GM21825 (cell line): ENCODE data around the gene ERCC5.
A peak's percentile ranks its signal among the peaks of the same experiment; 100 is the strongest.

Experiments
- ATAC-seq: cut with Tn5 transposase; IDR thresholded peaks from one replicate; pipeline ENCODE4 v1.9.1; 2021; ENCODE audit warnings: mild to moderate bottlenecking, moderate library complexity; ENCODE audit not compliant: unreplicated experiment

ERCC5 gene

GRCh38 chr13:102839462-102839861 lies 6.4 kb upstream of the ERCC5 start:
- ATAC-seq = no peak

- ATAC-seq = peak; percentile 16
Measured at GRCh38 chr13:102845289-102845629, 573 bp upstream of the ERCC5 start.

- ATAC-seq = peak; percentile 32
Measured at GRCh38 chr13:102846261-102847015, 606 bp downstream of the ERCC5 start.

- ATAC-seq = no peak
Measured at GRCh38 chr13:102847272-102848234, 1.7 kb downstream of the ERCC5 start.

GRCh38 chr13:102848956-102849355 lies 3.1 kb downstream of the ERCC5 start:
- ATAC-seq = no peak

GRCh38 chr13:102852556-102852955 lies 6.7 kb downstream of the ERCC5 start:
- ATAC-seq = no peak

- peak; percentile 72 for ATAC-seq
Measured at GRCh38 chr13:102854675-102855074, 8.8 kb downstream of the ERCC5 start.

GRCh38 chr13:102856557-102856956 lies 10.7 kb downstream of the ERCC5 start:
- ATAC-seq = no peak

- no peak for ATAC-seq
Measured at GRCh38 chr13:102862624-102863210, 16.9 kb downstream of the ERCC5 start.

- ATAC-seq = no peak
Measured at GRCh38 chr13:102863590-102863989, 17.8 kb downstream of the ERCC5 start.

GRCh38 chr13:102868366-102868936 lies 22.6 kb downstream of the ERCC5 start:
- no peak for ATAC-seq

GRCh38 chr13:102869948-102870676 lies 24.3 kb downstream of the ERCC5 start:
- peak; percentile 18 for ATAC-seq

- ATAC-seq = peak; percentile 81
Measured at GRCh38 chr13:102870677-102871415, 25.0 kb downstream of the ERCC5 start.

- no peak for ATAC-seq
Measured at GRCh38 chr13:102872131-102872530, 26.3 kb downstream of the ERCC5 start.

GRCh38 chr13:102872531-102872930 lies 26.7 kb downstream of the ERCC5 start:
- no peak for ATAC-seq

- no peak for ATAC-seq
Measured at GRCh38 chr13:102873653-102874052, 27.8 kb downstream of the ERCC5 start.

- no peak for ATAC-seq
Measured at GRCh38 chr13:102875256-102875655, 29.4 kb downstream of the ERCC5 start.

GRCh38 chr13:102877303-102877702 lies 31.5 kb downstream of the ERCC5 start:
- ATAC-seq = no peak

- ATAC-seq = no peak
Measured at GRCh38 chr13:102878481-102878880, 32.6 kb downstream of the ERCC5 start.
